Esophagus muscularis mucosa (tissue), 3 donors: Measurements from ENCODE around the gene SOAT1.

Source experiments
- POLR2AphosphoS5 ChIP-seq, 2 donors: sonication (generic); formaldehyde crosslinking; IDR thresholded peaks; one replicate each; pipeline ENCODE4 v1.6.1; 2017; ENCODE audit warnings: antibody characterized with exemption in 2 of 2
- TF ChIP-seq, protein P1 (sequence below), 3 experiments: fragments of 200-600 bp in 2 of 3; fragments of 450-650 bp in 1 of 3; sonication (generic) in 2 of 3; IDR thresholded peaks; one replicate each; pipeline ENCODE4 v1.5.1; 2017 to 2019; ENCODE audit warnings: antibody characterized with exemption in 3 of 3, mild to moderate bottlenecking in 2 of 3, moderate library complexity in 1 of 3

DNA sequence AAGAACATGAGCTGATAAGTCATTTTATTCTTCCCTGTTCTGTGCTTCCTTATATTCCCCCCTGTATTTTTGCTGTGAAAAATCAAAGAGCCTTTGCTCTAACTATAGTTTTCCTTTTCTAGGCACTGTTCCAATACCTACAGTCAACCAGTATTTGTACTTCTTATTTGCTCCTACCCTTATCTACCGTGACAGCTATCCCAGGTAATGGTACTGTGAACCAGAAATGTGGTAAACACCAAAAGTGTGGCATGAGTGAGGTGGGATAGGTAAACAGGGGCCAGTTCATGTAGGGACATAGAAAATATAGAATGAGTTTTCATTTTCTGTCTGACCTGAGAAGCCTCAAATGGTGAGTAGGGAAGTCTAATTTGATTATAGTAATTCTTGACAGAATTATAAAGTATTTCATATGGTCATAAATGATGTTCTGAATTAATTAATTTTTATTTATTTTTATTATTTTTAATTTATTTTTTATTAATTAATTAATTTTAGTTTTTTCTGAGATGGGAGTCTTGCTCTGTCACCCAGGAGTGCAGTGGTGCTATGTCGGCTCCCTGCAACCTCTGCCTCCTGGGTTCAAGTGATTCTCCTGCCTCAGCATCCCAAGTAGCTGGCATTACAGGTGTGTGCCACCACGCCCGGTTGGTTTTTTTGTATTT is 49.3 kb downstream of the SOAT1 start:
- TF ChIP-seq, protein P1, sequence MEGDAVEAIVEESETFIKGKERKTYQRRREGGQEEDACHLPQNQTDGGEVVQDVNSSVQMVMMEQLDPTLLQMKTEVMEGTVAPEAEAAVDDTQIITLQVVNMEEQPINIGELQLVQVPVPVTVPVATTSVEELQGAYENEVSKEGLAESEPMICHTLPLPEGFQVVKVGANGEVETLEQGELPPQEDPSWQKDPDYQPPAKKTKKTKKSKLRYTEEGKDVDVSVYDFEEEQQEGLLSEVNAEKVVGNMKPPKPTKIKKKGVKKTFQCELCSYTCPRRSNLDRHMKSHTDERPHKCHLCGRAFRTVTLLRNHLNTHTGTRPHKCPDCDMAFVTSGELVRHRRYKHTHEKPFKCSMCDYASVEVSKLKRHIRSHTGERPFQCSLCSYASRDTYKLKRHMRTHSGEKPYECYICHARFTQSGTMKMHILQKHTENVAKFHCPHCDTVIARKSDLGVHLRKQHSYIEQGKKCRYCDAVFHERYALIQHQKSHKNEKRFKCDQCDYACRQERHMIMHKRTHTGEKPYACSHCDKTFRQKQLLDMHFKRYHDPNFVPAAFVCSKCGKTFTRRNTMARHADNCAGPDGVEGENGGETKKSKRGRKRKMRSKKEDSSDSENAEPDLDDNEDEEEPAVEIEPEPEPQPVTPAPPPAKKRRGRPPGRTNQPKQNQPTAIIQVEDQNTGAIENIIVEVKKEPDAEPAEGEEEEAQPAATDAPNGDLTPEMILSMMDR (IDR thresholded peaks at IDR 0.05), result no peak
- TF ChIP-seq POLR2AphosphoS5 (IDR thresholded peaks at IDR 0.05), result no peak
